Duodenal mucosa (tissue), 2 donors: ENCODE data around the gene TFG.

Source experiments
- H3K27ac ChIP-seq: one replicate; pipeline ENCODE4 v1.7.0; 2013; ENCODE audit warnings: low read depth, low read length
- H3K27me3 ChIP-seq, 2 donors: one replicate each; pipeline ENCODE4 v1.7.0; 2013; ENCODE audit warnings: low read length in 2 of 2, control low read depth in 1 of 2; ENCODE audit not compliant: insufficient read depth in 2 of 2, control insufficient read depth in 1 of 2
- H3K36me3 ChIP-seq, 2 donors: one replicate each; pipeline ENCODE4 v1.7.0; 2013; ENCODE audit warnings: low read length in 2 of 2, control low read depth in 1 of 2; ENCODE audit not compliant: insufficient read depth in 2 of 2, control insufficient read depth in 1 of 2
- H3K4me1 ChIP-seq, 2 donors: one replicate each; pipeline ENCODE4 v1.7.0; 2013; ENCODE audit warnings: low read length in 2 of 2, control low read depth in 1 of 2; ENCODE audit not compliant: insufficient read depth in 2 of 2, control insufficient read depth in 1 of 2
- H3K4me3 ChIP-seq, 2 donors: one replicate each; pipeline ENCODE4 v1.7.0; 2013; ENCODE audit warnings: low read length in 2 of 2, low read depth in 1 of 2
- H3K9ac ChIP-seq, 2 donors: one replicate each; pipeline ENCODE4 v1.7.0; 2013; ENCODE audit warnings: low read length in 2 of 2, low read depth in 1 of 2
- H3K9me3 ChIP-seq, 2 donors: one replicate each; pipeline ENCODE4 v1.7.0; 2013; ENCODE audit warnings: low read length in 2 of 2, control low read depth in 1 of 2; ENCODE audit not compliant: control insufficient read depth in 1 of 2

Gene TFG

DNA sequence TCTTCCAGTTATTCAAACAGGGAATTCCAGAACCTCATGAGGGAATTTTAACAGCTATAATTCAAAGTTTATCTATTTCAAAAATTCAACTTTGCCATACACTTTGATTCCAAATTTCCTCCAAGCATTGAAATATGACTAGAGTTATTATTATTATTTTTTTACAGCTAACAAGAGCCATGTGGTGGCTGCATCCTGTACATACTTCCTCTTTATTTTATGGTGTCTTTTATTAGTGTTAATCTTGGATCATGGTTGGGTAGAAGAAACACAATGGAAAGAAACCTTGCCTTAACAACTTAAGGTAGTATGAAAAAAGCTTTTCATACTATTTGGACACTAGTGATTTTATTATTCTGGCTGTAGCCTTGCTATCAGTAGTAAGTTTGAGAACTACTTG is 52.7 kb downstream of the TFG start:
- H3K4me1 ChIP-seq = peaks cover 4 to 7% of the 10 kb centered on the region in 2 donors
- H3K4me3 ChIP-seq = no peak overlapping the region
- no peaks in the 10 kb centered on the region for H3K36me3 ChIP-seq
- no peaks in the 10 kb centered on the region for H3K9me3 ChIP-seq
- H3K27ac ChIP-seq = no peak overlapping the region
- no peak overlapping the region for H3K9ac ChIP-seq
- no peaks in the 10 kb centered on the region for H3K27me3 ChIP-seq

DNA sequence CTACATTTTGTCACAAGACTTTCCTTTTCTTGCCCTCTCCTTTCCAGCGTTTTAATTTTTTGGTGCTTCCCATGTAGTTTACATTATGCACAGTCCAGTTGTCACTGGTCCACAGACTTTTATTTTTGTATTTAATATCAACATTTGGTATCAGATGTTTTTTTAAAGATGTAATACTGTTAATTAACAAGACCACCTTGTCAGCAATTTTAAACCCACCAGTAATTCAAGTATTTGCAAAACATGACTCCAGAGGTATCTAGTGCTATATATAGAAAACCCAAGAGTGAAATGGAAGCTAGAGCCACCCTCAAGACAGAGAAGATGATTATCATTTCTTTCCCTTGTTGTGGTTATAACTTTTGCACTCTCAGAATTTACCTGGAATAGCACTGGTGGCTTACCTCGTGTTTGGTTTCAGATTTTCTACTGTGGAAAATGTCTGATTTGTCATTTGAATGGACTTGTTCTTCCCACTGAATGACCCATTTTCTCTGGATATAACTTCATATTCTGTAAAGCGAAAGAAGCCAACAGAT is 56.2 kb downstream of the TFG start:
- no peak overlapping the region for H3K9ac ChIP-seq
- H3K9me3 ChIP-seq = no peaks in the 10 kb centered on the region
- H3K27me3 ChIP-seq = no peaks in the 10 kb centered on the region
- no peaks in the 10 kb centered on the region for H3K4me1 ChIP-seq
- no peaks in the 10 kb centered on the region for H3K36me3 ChIP-seq
- no peak overlapping the region for H3K27ac ChIP-seq
- H3K4me3 ChIP-seq = no peak overlapping the region

- Histone ChIP-seq H3K36me3 (no peaks in the 10 kb centered on the region), H3K27me3 (no peaks in the 10 kb centered on the region), H3K4me1 (no peaks in the 10 kb centered on the region), H3K4me3 (no peak overlapping the region), H3K9me3 (no peaks in the 10 kb centered on the region), H3K27ac (no peak overlapping the region), H3K9ac (no peak overlapping the region)
Measured at GRCh38 chr3:100766069-100766468, 56.8 kb downstream of the TFG start.

- no peaks in the 10 kb centered on the region for H3K4me1 ChIP-seq
- no peaks in the 10 kb centered on the region for H3K9me3 ChIP-seq
- H3K9ac ChIP-seq = no peak overlapping the region
- no peaks in the 10 kb centered on the region for H3K27me3 ChIP-seq
- H3K4me3 ChIP-seq = no peak overlapping the region
- no peak overlapping the region for H3K27ac ChIP-seq
- H3K36me3 ChIP-seq = no peaks in the 10 kb centered on the region
Measured at GRCh38 chr3:100769693-100770092, 60.4 kb downstream of the TFG start.

DNA sequence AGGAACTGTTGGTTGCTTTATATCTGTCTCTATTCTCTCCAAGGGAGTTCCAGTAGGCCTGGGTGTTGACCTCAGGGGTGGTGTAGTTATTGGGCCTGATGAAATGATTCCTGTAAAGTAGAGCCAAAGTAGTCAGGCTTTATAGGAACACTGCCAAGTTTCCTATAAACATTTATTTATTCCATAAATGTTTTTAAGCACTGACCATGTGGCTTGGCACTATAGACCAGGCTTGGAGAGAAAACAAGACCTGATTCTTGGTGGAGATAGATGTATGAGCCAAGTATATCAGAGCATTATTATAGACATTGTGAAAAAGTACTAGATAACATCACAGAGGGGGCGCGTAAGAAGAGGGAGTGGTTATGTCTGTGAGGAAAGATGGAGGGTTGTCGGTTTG is 65.9 kb downstream of the TFG start:
- H3K9ac ChIP-seq = no peak overlapping the region
- H3K27me3 ChIP-seq = no peaks in the 10 kb centered on the region
- H3K36me3 ChIP-seq = no peaks in the 10 kb centered on the region
- no peak overlapping the region for H3K4me3 ChIP-seq
- H3K27ac ChIP-seq = no peak overlapping the region
- H3K4me1 ChIP-seq = no peaks in the 10 kb centered on the region
- H3K9me3 ChIP-seq = no peaks in the 10 kb centered on the region

GRCh38 chr3:100775669-100776068 is 66.4 kb downstream of the TFG start:
- H3K9ac ChIP-seq = no peak overlapping the region
- H3K27me3 ChIP-seq = no peaks in the 10 kb centered on the region
- no peaks in the 10 kb centered on the region for H3K36me3 ChIP-seq
- H3K9me3 ChIP-seq = no peaks in the 10 kb centered on the region
- no peaks in the 10 kb centered on the region for H3K4me1 ChIP-seq
- no peak overlapping the region for H3K4me3 ChIP-seq
- no peak overlapping the region for H3K27ac ChIP-seq

GRCh38 chr3:100776097-100776729 is 66.9 kb downstream of the TFG start:
- Histone ChIP-seq H3K4me1 (no peaks in the 10 kb centered on the region), H3K36me3 (no peaks in the 10 kb centered on the region), H3K9ac (no peak overlapping the region)

GRCh38 chr3:100776746-100777145 is 67.5 kb downstream of the TFG start:
- Histone ChIP-seq H3K27me3 (no peaks in the 10 kb centered on the region), H3K27ac (no peak overlapping the region), H3K4me3 (no peak overlapping the region), H3K36me3 (no peaks in the 10 kb centered on the region), H3K9me3 (no peaks in the 10 kb centered on the region), H3K9ac (no peak overlapping the region), H3K4me1 (no peaks in the 10 kb centered on the region)

More at GRCh38 chr3:100776097-100776729, 66.9 kb downstream of the TFG start:
- Histone ChIP-seq H3K27ac (no peak overlapping the region), H3K4me3 (no peak overlapping the region), H3K27me3 (no peaks in the 10 kb centered on the region), H3K9me3 (no peaks in the 10 kb centered on the region)

GRCh38 chr3:100777271-100777670 is 68.0 kb downstream of the TFG start:
- Histone ChIP-seq H3K36me3 (no peaks in the 10 kb centered on the region), H3K9ac (no peak overlapping the region), H3K9me3 (no peaks in the 10 kb centered on the region), H3K27me3 (no peaks in the 10 kb centered on the region), H3K4me3 (no peak overlapping the region), H3K27ac (no peak overlapping the region), H3K4me1 (no peaks in the 10 kb centered on the region)

GRCh38 chr3:100779480-100779879 is 70.2 kb downstream of the TFG start:
- Histone ChIP-seq H3K4me1 (no peaks in the 10 kb centered on the region), H3K9me3 (no peaks in the 10 kb centered on the region), H3K27me3 (no peaks in the 10 kb centered on the region), H3K9ac (no peak overlapping the region), H3K4me3 (no peak overlapping the region), H3K36me3 (no peaks in the 10 kb centered on the region), H3K27ac (no peak overlapping the region)
